Measurements from ENCODE around the gene CALCOCO2. TPM values are rescaled to one million over a fixed set of nuclear protein-coding genes. Genes with fewer than 3 reads are reported as not detected.

Gene CALCOCO2
- total RNA-seq, 1 donor from 2014 or later = 163 TPM

GRCh38 chr17:48873696-48874443 is 43.0 kb downstream of the CALCOCO2 start:
- DNase-seq (ENCODE audit: low spot score) = no peak

GRCh38 chr17:48878920-48879898 is 48.4 kb downstream of the CALCOCO2 start:
- DNase-seq (ENCODE audit: low spot score) = peak; percentile 55

- DNase-seq (ENCODE audit: low spot score) = no peak
Measured at GRCh38 chr17:48882272-48882671, 51.4 kb downstream of the CALCOCO2 start.

- DNase-seq (ENCODE audit: low spot score) = no peak
Measured at GRCh38 chr17:48883171-48883570, 52.3 kb downstream of the CALCOCO2 start.

- no peak for DNase-seq (ENCODE audit: low spot score)
Measured at GRCh38 chr17:48890086-48890485, 59.3 kb downstream of the CALCOCO2 start.

GRCh38 chr17:48892940-48893645 is 62.3 kb downstream of the CALCOCO2 start:
- no peak for DNase-seq (ENCODE audit: low spot score)

- DNase-seq (ENCODE audit: low spot score) = no peak
Measured at GRCh38 chr17:48893646-48894508, 63.0 kb downstream of the CALCOCO2 start.

- no peak for DNase-seq (ENCODE audit: low spot score)
Measured at GRCh38 chr17:48894886-48895285, 64.1 kb downstream of the CALCOCO2 start.

GRCh38 chr17:48901241-48901640 is 70.4 kb downstream of the CALCOCO2 start:
- DNase-seq (ENCODE audit: low spot score) = no peak

- DNase-seq (ENCODE audit: low spot score) = no peak
Measured at GRCh38 chr17:48903401-48903800, 72.6 kb downstream of the CALCOCO2 start.

- DNase-seq (ENCODE audit: low spot score) = no peak
Measured at GRCh38 chr17:48904428-48904827, 73.6 kb downstream of the CALCOCO2 start.

- no peak for DNase-seq (ENCODE audit: low spot score)
Measured at GRCh38 chr17:48905987-48906515, 75.2 kb downstream of the CALCOCO2 start.

- no peak for DNase-seq (ENCODE audit: low spot score)
Measured at GRCh38 chr17:48907713-48908046, 76.8 kb downstream of the CALCOCO2 start.

GRCh38 chr17:48908047-48908843 is 77.4 kb downstream of the CALCOCO2 start, which contains the start of gene UBE2Z:
TSS of gene UBE2Z (plus strand) at chr17:48908407. CDS start at chr17:48908504, 97 bp downstream.
- peak; percentile 92 for DNase-seq (ENCODE audit: low spot score)

- peak; percentile 65 for DNase-seq (ENCODE audit: low spot score)
Measured at GRCh38 chr17:48908853-48909394, 78.1 kb downstream of the CALCOCO2 start.

GRCh38 chr17:48909783-48910182 is 78.9 kb downstream of the CALCOCO2 start:
- DNase-seq (ENCODE audit: low spot score) = no peak

- no peak for DNase-seq (ENCODE audit: low spot score)
Measured at GRCh38 chr17:48910370-48910769, 79.5 kb downstream of the CALCOCO2 start.

- DNase-seq (ENCODE audit: low spot score) = no peak
Measured at GRCh38 chr17:48912476-48912875, 81.6 kb downstream of the CALCOCO2 start.
